K562 (cell line): Measurements from ENCODE around the gene SLC23A2. TPM values are rescaled to one million over a fixed set of nuclear protein-coding genes. Genes with fewer than 3 reads are reported as not detected.

Experiments used
- ATAC-seq: fragments of 200-7000 bp; cut with Tn5 transposase; 3 replicates; pipeline ENCODE4 v1.9.1; 2020; ENCODE audit warnings: moderate library complexity
- BruUV-seq: library from RNA; stranded (reverse); fragments of 400-500 nt; replicated peaks from 2 replicates; lab custom pipeline; 2021; lab: Mats Ljungman, UMichigan
- CTCF ChIA-PET: fragments of 300-600 bp; formaldehyde crosslinking; extraction: SDS; loops from one replicate; lab custom pipeline; 2021; ENCODE audit warnings: low intra/inter-chr PET ratio; lab: Yijun Ruan, JAX
- POLR2A ChIA-PET: fragments of 300-600, 350-650 bp; sonication (Branson Sonifier 250); formaldehyde crosslinking; extraction: SDS; loops from one replicate; lab custom pipeline; 2021; ENCODE audit warnings: antibody characterized with exemption, inconsistent platforms; lab: Yijun Ruan, JAX
- DNase-seq, 4 experiments: peaks; one replicate each; pipeline versions ENCODE4 v3.0.0 to v3.0.0-alpha.2; 2011 to 2018; ENCODE audit warnings: low spot score in 3 of 4, mixed read lengths in 3 of 4; ENCODE audit errors: extremely low read depth in 1 of 4
- FAIRE-seq: peaks from 2 replicates; lab custom pipeline; 2011; peaks lifted over from hg19 to GRCh38; lab: Jason Lieb, UNC
- H2AFZ ChIP-seq: 2 replicates; pipeline ENCODE4 v1.6.0; 2011; ENCODE audit warnings: low read depth, low read length, control low read depth, inconsistent platforms
- H3K27ac ChIP-seq: fragments of 200-600 bp; 3 replicates; pipeline ENCODE4 v1.8.0; 2011; ENCODE audit warnings: low read depth, mild to moderate bottlenecking, control low read depth, inconsistent platforms, low read length, moderate library complexity, mixed read lengths; ENCODE audit errors: extremely low read depth
- H3K27me3 ChIP-seq, 2 experiments: fragments of 300-600 bp in 1 of 2; 2 replicates in 1 of 2; 3 replicates in 1 of 2; pipeline versions ENCODE4 v1.6.0 to v1.8.0; 2011; ENCODE audit warnings: inconsistent platforms in 2 of 2, low read length in 2 of 2, mild to moderate bottlenecking in 1 of 2, mixed read lengths in 1 of 2, moderate library complexity in 1 of 2; ENCODE audit not compliant: control insufficient read depth in 2 of 2, insufficient read depth in 2 of 2
- H3K36me3 ChIP-seq: fragments of 300-600 bp; 3 replicates; pipeline ENCODE4 v1.8.0; 2011; ENCODE audit warnings: mild to moderate bottlenecking, low read length, inconsistent platforms; ENCODE audit not compliant: control insufficient read depth, insufficient read depth
- H3K4me1 ChIP-seq, 2 experiments: fragments of 200-600 bp in 1 of 2; replicated peaks in 1 of 2; 2 replicates in 1 of 2; 3 replicates in 1 of 2; pipeline versions ENCODE4 v1.5.1 to v1.8.0; 2011; ENCODE audit warnings: inconsistent platforms in 2 of 2, low read length in 2 of 2, mild to moderate bottlenecking in 1 of 2, mixed read lengths in 1 of 2, moderate library complexity in 1 of 2; ENCODE audit not compliant: control insufficient read depth in 2 of 2, insufficient read depth in 2 of 2
- H3K4me2 ChIP-seq: 2 replicates; pipeline ENCODE4 v1.6.1; 2011; ENCODE audit warnings: low read length, control low read depth, inconsistent platforms, mixed read lengths; ENCODE audit not compliant: insufficient read depth
- H3K4me3 ChIP-seq: fragments of 200-600 bp; sonication (generic), shearing (Covaris generic); 2 replicates; pipeline ENCODE4 v1.5.1; 2016; ENCODE audit warnings: control low read depth, inconsistent platforms
- H3K79me2 ChIP-seq: fragments of 200-600 bp; 3 replicates; pipeline ENCODE4 v1.8.0; 2011; ENCODE audit warnings: low read length, inconsistent platforms; ENCODE audit not compliant: control insufficient read depth, insufficient read depth
- H3K9ac ChIP-seq, 2 experiments: 2 replicates each; pipeline versions ENCODE4 v1.6.0 to v1.6.1; 2011; ENCODE audit warnings: low read depth in 2 of 2, low read length in 2 of 2, control low read depth in 1 of 2, inconsistent platforms in 1 of 2, mild to moderate bottlenecking in 1 of 2, mixed read lengths in 1 of 2; ENCODE audit not compliant: insufficient read depth in 1 of 2
- H3K9me1 ChIP-seq: one replicate; pipeline ENCODE4 v1.6.0; 2011; ENCODE audit warnings: inconsistent platforms, mild to moderate bottlenecking, low read length, moderate library complexity; ENCODE audit not compliant: control insufficient read depth, insufficient read depth
- H3K9me3 ChIP-seq: replicated peaks from 2 replicates; pipeline ENCODE4 v1.5.1; 2011; ENCODE audit warnings: low read depth, low read length, inconsistent platforms; ENCODE audit not compliant: control insufficient read depth, insufficient read depth
- H4K20me1 ChIP-seq: replicated peaks from 2 replicates; pipeline ENCODE4 v1.6.1; 2011; ENCODE audit warnings: low read length, inconsistent platforms, mixed read lengths; ENCODE audit not compliant: control insufficient read depth, insufficient read depth
- ARID4B ChIP-seq: sonication (generic); formaldehyde crosslinking; IDR thresholded peaks from 2 replicates; pipeline ENCODE4 v1.8.0; 2022; ENCODE audit warnings: mild to moderate bottlenecking, missing genetic modification reagents
- HBP1 ChIP-seq: fragments of 450-650 bp; formaldehyde crosslinking; IDR thresholded peaks from 2 replicates; pipeline ENCODE4 v1.4.0; 2022; ENCODE audit warnings: missing genetic modification characterization
- IRF9 ChIP-seq: fragments of 450-650 bp; IDR thresholded peaks from 2 replicates; pipeline ENCODE4 v1.6.1; 2016; ENCODE audit warnings: missing biosample characterization, missing genetic modification characterization
- NR1H2 ChIP-seq: sonication (generic); formaldehyde crosslinking; IDR thresholded peaks from 2 replicates; pipeline ENCODE4 v1.4.0; 2020; ENCODE audit warnings: mild to moderate bottlenecking, missing genetic modification reagents
- PML ChIP-seq: IDR thresholded peaks from 2 replicates; pipeline ENCODE4 v1.6.1; 2012; ENCODE audit warnings: low read length, inconsistent platforms
- RFX1 ChIP-seq: fragments of 450-650 bp; IDR thresholded peaks from 2 replicates; pipeline ENCODE4 v1.6.1; 2016; ENCODE audit warnings: mild to moderate bottlenecking, moderate library complexity
- SRSF3 ChIP-seq: fragments of 200-400 bp; formaldehyde crosslinking; IDR thresholded peaks from 2 replicates; pipeline ENCODE4 v1.6.1; 2016; ENCODE audit warnings: mild to moderate bottlenecking, low read length, moderate library complexity; ENCODE audit not compliant: insufficient read depth
- TAF1 ChIP-seq: IDR thresholded peaks from 2 replicates; pipeline ENCODE4 v1.6.1; 2011; ENCODE audit warnings: mild to moderate bottlenecking, low read length, moderate library complexity; ENCODE audit not compliant: insufficient read depth, control insufficient read depth, severe bottlenecking; ENCODE audit errors: extremely low read depth
- TCF7 ChIP-seq: sonication (generic); IDR thresholded peaks from 2 replicates; pipeline ENCODE4 v1.6.1; 2016; ENCODE audit warnings: antibody characterized with exemption, borderline replicate concordance
- TFAM ChIP-seq: fragments of 250-450 bp; sonication (Bioruptor Pico); conservative IDR thresholded peaks from 2 replicates; pipeline ENCODE4 v1.5.0; 2021; ENCODE audit warnings: mild to moderate bottlenecking, moderate library complexity
- XRCC3 ChIP-seq: fragments of 450-650 bp; IDR thresholded peaks from 2 replicates; pipeline ENCODE4 v1.6.1; 2017; ENCODE audit warnings: mild to moderate bottlenecking, moderate library complexity
- YY1 ChIP-seq, 3 experiments: IDR thresholded peaks; 2 replicates each; pipeline ENCODE4 v1.6.1; 2011; ENCODE audit warnings: low read length in 2 of 3, mild to moderate bottlenecking in 2 of 3, moderate library complexity in 2 of 3, borderline replicate concordance in 1 of 3, control low read depth in 1 of 3, low read depth in 1 of 3; ENCODE audit not compliant: insufficient read depth in 3 of 3, insufficient replicate concordance in 2 of 3, control insufficient read depth in 1 of 3, insufficient read length in 1 of 3; ENCODE audit errors: extremely low read depth in 1 of 3
- ZBTB17 ChIP-seq: fragments of 450-650 bp; formaldehyde crosslinking; IDR thresholded peaks from 2 replicates; pipeline ENCODE4 v1.4.0; 2020; ENCODE audit warnings: mild to moderate bottlenecking
- ZKSCAN8 ChIP-seq: fragments of 200-800 bp; sonication (Bioruptor generic); IDR thresholded peaks from 2 replicates; pipeline ENCODE4 v1.6.1; 2016; ENCODE audit warnings: missing genetic modification characterization, missing compliant biosample characterization
- ZNF165 ChIP-seq: fragments of 250-450 bp; sonication (Bioruptor Pico); IDR thresholded peaks from 2 replicates; pipeline ENCODE4 v1.4.0; 2020; ENCODE audit warnings: borderline replicate concordance
- WGBS: fragments of 100-300 bp; shearing (Covaris generic); methylation state at CpG from one replicate; pipeline ENCODE4 v1.1.6; 2016; ENCODE audit warnings: low coverage, mixed read lengths; ENCODE audit not compliant: insufficient coverage; ENCODE audit errors: missing lambda C conversion rate; 5-methylcytosine and 5-hydroxymethylcytosine counted together
- in situ Hi-C: fragments of 300-500 bp; cut with MboI; formaldehyde crosslinking; loops from 4 replicates; pipeline ENCODE4 v1.15.0; 2018; ENCODE audit warnings: inconsistent platforms, mixed read lengths
- intact Hi-C: fragments of 100-400 bp; cut with micrococcal nuclease; formaldehyde crosslinking; loops from 2 replicates; pipeline ENCODE4 v1.14.2; 2022
- polyA plus RNA-seq, 8 experiments: library from polyadenylated mRNA; depleted of rRNA in 4 of 8; stranded (reverse) in 5 of 8; unstranded in 3 of 8; fragments of >200 nt; fragmentation: Nextera tagmentation in 2 of 8; fragmentation: Illumina TruSeq in 1 of 8; extraction: Ambion mirVana in 2 of 8; extraction: Trizol in 1 of 8; gene quantifications; 2 replicates each; pipeline versions ENCODE4 v1.2.1 to v1.2.3, GENCODE V29; 2011 to 2014; ENCODE audit warnings: inconsistent platforms in 1 of 8, missing spikeins in 1 of 8
- total RNA-seq, 7 experiments: library from RNA; depleted of rRNA in 6 of 7; stranded (reverse); fragments of >200 nt in 6 of 7; fragmentation: Illumina TruSeq in 2 of 7; extraction: Trizol in 2 of 7; gene quantifications; 2 replicates each; pipeline versions ENCODE4 v1.2.1 to v1.2.3, GENCODE V29; 2011 to 2021; ENCODE audit warnings: low replicate concordance in 1 of 7

Gene SLC23A2
- total and polyA plus RNA-seq, 9 of the 15 experiments (the other 6 are each of a cell fraction or from before 2014, with no cell fraction given): 0.39 to 6.7 (median 3.2) TPM

- ATAC-seq: no peak
- no peaks in the 10 kb centered on the region for H3K9me1 ChIP-seq
- H3K9ac ChIP-seq: no peak overlapping the region
- CTCF ChIA-PET: no interaction called here
- POLR2A ChIA-PET: no interaction called here
- DNase-seq: no peak
- FAIRE-seq: no peak
- H3K4me1 ChIP-seq: no peaks in the 10 kb centered on the region
- H4K20me1 ChIP-seq: no peaks in the 10 kb centered on the region
- intact Hi-C loops: no loop called here
- H3K27ac ChIP-seq: no peak overlapping the region
- H3K4me2 ChIP-seq: no peak overlapping the region
- no peaks in the 10 kb centered on the region for H3K27me3 ChIP-seq
- BruUV-seq: no TSS peak
- no peaks in the 10 kb centered on the region for H3K9me3 ChIP-seq
- H3K36me3 ChIP-seq: no peaks in the 10 kb centered on the region
- no peak overlapping the region for H2AFZ ChIP-seq
- in situ Hi-C loops: no loop called here
- H3K79me2 ChIP-seq: no peaks in the 10 kb centered on the region
- 78% methylated on average over 12 of the region's 12 CpGs for WGBS
- no peak overlapping the region for H3K4me3 ChIP-seq
- TF ChIP-seq ZNF165 (CRISPR knock-in tag) (no peak), TFAM (CRISPR knock-in tag) (no peak), SRSF3 (no peak), ARID4B (CRISPR knock-in tag) (no peak), ZKSCAN8 (CRISPR knock-in tag) (no peak), ZBTB17 (CRISPR knock-in tag) (no peak), XRCC3 (no peak), HBP1 (CRISPR knock-in tag) (no peak), YY1 (IDR thresholded peaks at IDR 0.05; ENCODE audit: borderline replicate concordance in 1 of 3, control insufficient read depth in 1 of 3, extremely low read depth in 1 of 3, insufficient read depth in 3 of 3, insufficient read length in 1 of 3, insufficient replicate concordance in 2 of 3, low read depth in 1 of 3, low read length in 2 of 3) (no peak), RFX1 (no peak), TAF1 (no peak), TCF7 (no peak), NR1H2 (CRISPR knock-in tag) (no peak), PML (no peak), IRF9 (tag) (no peak)
Measured at GRCh38 chr20:4967752-4968477, 33.4 kb downstream of the SLC23A2 start.
